ENCODE measurements around the gene FAXC. TPM values are rescaled to one million over a fixed set of nuclear protein-coding genes. Genes with fewer than 3 reads are reported as not detected.
A peak's percentile ranks its signal among the peaks of the same experiment; 100 is the strongest.

The FAXC gene
- polyA plus RNA-seq, 1 of the 3 experiments (the other 2 are of a cell fraction) = 9.0 TPM

DNA sequence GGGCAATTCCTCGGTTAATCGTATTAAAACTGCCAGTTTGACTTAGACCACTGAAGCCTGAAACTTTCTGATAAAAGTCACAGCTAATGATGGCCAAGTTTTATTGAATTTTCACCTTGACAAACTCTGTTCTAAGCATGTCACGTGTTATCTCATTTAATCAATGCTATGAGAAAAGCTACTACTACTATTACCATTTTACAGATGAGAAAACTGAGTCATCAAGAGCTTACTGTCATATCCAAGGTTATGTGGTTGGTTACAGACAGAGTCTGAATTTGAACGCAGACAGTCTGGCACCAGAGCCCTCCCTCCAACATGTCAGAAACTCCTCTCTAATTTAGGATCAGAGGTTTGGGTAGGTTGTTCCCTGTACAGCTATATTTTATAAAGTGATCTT is 4.3 kb downstream of the FAXC start:
- H3K4me3 ChIP-seq (ENCODE audit: low read depth in 2 of 2, low read length in 1 of 2) = no peak overlapping the region
- TF ChIP-seq NRF1 (IDR thresholded peaks at IDR 0.05; ENCODE audit: low read depth, low read length) (no peak), EP300 (IDR thresholded peaks at IDR 0.05; ENCODE audit: borderline replicate concordance in 1 of 2, low read depth in 1 of 2, low read length in 1 of 2) (no peak), GATA2 (CRISPR knock-in tag; IDR thresholded peaks at IDR 0.05) (no peak), YY1 (IDR thresholded peaks at IDR 0.05; ENCODE audit: low read depth) (no peak), RXRA (IDR thresholded peaks at IDR 0.05; ENCODE audit: borderline replicate concordance, low read depth) (no peak), SMC3 (IDR thresholded peaks at IDR 0.05; ENCODE audit: low read depth, low read length) (no peak), RFX5 (IDR thresholded peaks at IDR 0.05; ENCODE audit: low read length) (no peak), TAF1 (IDR thresholded peaks at IDR 0.05; ENCODE audit: borderline replicate concordance, low read depth, low read length) (no peak), TEAD4 (IDR thresholded peaks at IDR 0.05; ENCODE audit: borderline replicate concordance, insufficient read depth) (no peak), FOSL2 (IDR thresholded peaks at IDR 0.05; ENCODE audit: borderline replicate concordance, low read depth) (no peak), GABPA (IDR thresholded peaks at IDR 0.05; ENCODE audit: low read depth) (no peak), USF1 (IDR thresholded peaks at IDR 0.05; ENCODE audit: borderline replicate concordance, low read depth) (no peak), ZBTB33 (IDR thresholded peaks at IDR 0.05; ENCODE audit: borderline replicate concordance, low read depth) (no peak), MXI1 (IDR thresholded peaks at IDR 0.05; ENCODE audit: low read depth, low read length) (no peak)
- TF ChIP-seq, protein P1, sequence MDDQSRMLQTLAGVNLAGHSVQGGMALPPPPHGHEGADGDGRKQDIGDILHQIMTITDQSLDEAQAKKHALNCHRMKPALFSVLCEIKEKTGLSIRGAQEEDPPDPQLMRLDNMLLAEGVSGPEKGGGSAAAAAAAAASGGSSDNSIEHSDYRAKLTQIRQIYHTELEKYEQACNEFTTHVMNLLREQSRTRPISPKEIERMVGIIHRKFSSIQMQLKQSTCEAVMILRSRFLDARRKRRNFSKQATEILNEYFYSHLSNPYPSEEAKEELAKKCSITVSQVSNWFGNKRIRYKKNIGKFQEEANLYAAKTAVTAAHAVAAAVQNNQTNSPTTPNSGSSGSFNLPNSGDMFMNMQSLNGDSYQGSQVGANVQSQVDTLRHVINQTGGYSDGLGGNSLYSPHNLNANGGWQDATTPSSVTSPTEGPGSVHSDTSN (IDR thresholded peaks at IDR 0.05) = no peak
- peak overlapping the region in 1 of 2 experiments; percentile 55; a peak in 2 of 4 replicates for H3K27ac ChIP-seq (ENCODE audit: low read depth in 2 of 2, low read length in 1 of 2)
- no peak overlapping the region for H3K4me2 ChIP-seq
- 92% methylated on average over 4 of the region's 4 CpGs for WGBS (ENCODE audit: low lambda C conversion rate)
- H3F3A ChIP-seq (replicated peaks; ENCODE audit: insufficient read depth) = peaks cover 18% of the 10 kb centered on the region
- peaks cover 0 to 6% of the 10 kb centered on the region in 2 experiments for H3K36me3 ChIP-seq (replicated peaks in 1 of 2; ENCODE audit: control insufficient read depth in 1 of 2, insufficient read depth in 2 of 2, low read length in 1 of 2)
- H3K9ac ChIP-seq = no peak overlapping the region
- no peaks in the 10 kb centered on the region for H3K79me2 ChIP-seq (ENCODE audit: insufficient read depth)
- ChIA-PET POLR2A (no interaction called here), CTCF (interaction anchor here (1.0 to 4.4 kb wide), 3 partner anchors 11 to 49 kb away, joined by 3 to 27 read pairs (median 17); partner anchors contain the start of gene COQ3)
- DNase-seq = no peak
- H3K27me3 ChIP-seq (ENCODE audit: insufficient read depth) = no peaks in the 10 kb centered on the region
- H3K9me3 ChIP-seq = no peaks in the 10 kb centered on the region
- no peaks in the 10 kb centered on the region for H4K20me1 ChIP-seq (ENCODE audit: insufficient read depth)
- H3K9me2 ChIP-seq = no peaks in the 10 kb centered on the region
- no peak overlapping the region for H2AFZ ChIP-seq (ENCODE audit: low read depth)
- H3K4me1 ChIP-seq (ENCODE audit: control insufficient read depth in 1 of 2, insufficient read depth in 2 of 2, low read depth in 1 of 2, low read length in 1 of 2) = peaks cover 3 to 4% of the 10 kb centered on the region in 2 experiments; a peak in 3 of 4 replicates

Measured in SK-N-SH (cell line).